GM18858 (cell line): Measurements from ENCODE around the gene ZNF280C.
"Not testable (repeated sequence)": the region's sequence is repeated elsewhere in the genome, so short reads cannot be mapped to it uniquely, and the experiment has no call there.

Source experiments
- ATAC-seq: cut with Tn5 transposase; IDR thresholded peaks from one replicate; pipeline ENCODE4 v1.9.1; 2021; ENCODE audit not compliant: unreplicated experiment

Gene ZNF280C, protein sequence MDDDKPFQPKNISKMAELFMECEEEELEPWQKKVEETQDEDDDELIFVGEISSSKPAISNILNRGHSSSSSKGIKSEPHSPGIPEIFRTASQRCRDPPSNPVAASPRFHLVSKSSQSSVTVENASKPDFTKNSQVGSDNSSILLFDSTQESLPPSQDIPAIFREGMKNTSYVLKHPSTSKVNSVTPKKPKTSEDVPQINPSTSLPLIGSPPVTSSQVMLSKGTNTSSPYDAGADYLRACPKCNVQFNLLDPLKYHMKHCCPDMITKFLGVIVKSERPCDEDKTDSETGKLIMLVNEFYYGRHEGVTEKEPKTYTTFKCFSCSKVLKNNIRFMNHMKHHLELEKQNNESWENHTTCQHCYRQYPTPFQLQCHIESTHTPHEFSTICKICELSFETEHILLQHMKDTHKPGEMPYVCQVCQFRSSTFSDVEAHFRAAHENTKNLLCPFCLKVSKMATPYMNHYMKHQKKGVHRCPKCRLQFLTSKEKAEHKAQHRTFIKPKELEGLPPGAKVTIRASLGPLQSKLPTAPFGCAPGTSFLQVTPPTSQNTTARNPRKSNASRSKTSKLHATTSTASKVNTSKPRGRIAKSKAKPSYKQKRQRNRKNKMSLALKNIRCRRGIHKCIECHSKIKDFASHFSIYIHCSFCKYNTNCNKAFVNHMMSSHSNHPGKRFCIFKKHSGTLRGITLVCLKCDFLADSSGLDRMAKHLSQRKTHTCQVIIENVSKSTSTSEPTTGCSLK

DNA sequence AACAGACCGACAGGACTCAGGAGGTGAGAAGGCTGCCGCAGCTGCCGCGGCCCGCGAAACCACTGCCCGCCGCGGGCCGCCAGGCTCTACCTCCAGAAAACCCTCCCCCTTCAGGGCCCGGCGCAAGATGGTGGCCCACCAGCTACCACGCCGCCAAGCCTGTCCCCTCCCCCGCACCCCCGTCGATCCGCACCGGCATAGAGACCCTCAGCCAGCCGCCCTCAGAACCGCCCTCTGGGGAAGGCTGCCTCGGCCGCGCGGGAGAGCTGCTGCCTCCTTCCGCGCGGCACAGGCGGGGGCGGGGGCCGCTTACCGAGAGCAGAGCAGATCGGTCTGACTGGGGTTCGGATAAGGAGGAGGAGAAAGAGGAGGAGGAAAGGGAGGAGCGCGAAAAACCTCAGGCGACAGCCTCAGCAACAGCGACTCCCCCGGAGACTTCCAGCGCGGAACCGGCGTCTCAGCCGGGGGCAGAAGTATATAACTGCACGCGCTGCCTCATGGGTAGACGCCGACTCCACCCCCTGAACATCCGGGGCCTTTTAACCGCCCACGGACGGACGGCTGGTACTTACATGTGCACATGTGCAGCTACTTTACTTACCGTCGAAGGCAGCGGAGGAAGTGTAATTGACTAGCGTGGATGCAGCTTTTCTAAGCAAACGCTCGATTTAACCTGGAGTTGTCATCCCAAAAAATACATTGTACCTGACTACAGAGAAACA, at the start of gene ZNF280C:
TSS of gene ZNF280C (minus strand) at position 451 of the 722 bp plus-strand sequence. CDS start 8,450 bp downstream, outside the sequence.
- peak; percentile 88 for ATAC-seq

DNA sequence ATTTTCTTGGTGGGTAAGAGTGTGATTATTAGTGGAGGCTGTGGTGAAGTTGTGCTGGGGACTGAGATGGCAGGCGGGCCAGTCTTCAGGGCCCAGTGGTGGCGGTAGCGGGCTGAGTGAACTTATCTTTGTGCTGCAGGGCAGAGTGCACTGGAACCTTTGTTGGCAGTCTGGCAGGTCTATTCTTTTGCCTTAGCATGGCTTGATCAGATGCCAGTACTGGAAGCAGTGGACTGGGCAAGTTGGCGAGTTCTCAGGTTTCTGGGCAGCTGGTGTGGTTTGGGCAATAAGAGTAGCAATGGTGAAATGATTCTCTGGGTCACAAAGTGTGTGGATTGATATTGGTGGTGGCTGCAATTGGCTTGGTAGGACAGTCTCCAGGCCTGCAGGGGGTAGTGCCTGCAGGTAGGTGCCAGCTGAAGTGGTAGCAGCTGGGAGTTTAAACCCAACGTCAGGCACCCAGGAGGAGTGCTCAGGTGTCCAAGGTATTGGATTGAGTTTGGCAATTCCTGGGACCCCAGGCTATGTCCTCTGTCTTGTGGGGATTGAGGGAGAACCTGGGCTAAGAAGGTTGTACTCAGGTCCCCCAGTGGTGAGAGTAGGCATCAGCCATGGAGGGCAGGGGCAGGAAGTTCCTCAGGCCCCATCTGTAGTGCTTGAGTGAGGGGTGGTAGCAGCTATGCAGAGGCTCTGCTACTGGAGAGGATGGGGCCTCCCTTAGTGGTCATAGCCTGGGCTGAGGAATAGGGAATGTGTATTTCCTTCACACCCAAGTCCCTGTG, 36.1 kb upstream of the ZNF280C start:
- no peak for ATAC-seq

DNA sequence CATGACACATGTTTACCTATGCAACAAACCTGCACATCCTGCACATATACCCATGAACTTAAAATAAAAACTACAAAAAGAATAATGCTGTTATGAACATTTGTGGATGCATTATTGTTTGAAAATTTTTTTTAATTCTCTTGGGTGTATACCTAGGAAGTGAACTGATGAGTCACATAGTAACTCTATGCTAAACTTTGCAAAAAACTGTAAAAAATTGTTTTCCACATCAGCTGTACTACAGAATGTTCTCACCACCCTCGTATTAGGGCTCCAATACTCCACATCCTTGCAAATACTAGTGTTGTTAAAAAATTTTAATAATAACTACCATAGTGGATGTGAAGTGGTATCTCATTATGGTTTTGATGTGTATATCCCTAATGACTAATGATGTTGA, 33.3 kb upstream of the ZNF280C start:
- no peak for ATAC-seq

DNA sequence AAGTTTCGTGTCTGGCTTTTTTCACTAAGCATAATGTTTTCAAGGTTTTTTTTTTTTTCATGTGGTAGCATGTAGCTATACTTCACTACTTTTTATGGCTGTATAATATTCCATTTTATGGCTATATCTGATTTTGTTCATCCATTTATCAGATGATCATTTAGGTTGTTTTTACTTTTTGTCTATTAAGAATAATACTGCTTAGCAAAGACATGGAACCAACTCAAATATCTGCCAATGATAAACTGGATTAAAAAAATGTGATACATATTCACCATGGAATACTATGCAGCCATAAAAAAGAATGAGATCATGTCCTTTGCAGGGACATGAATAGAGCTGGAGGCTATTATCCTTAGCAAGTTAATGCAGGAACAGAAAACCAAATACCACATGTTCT, 32.7 kb upstream of the ZNF280C start:
- no peak for ATAC-seq

DNA sequence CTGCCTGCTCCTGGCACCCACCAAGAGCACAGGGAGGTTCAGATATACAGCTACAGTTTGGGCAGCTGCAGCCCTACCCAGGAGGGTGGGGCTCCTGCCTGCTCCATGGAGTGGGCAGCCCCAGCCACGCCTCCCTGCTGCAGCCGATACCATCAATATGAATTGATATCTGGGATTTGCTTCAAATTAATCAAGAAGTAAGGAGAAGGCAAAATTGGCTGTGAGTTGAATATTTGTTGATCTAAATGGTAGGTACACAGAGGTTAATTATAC, 31.2 kb upstream of the ZNF280C start:
- ATAC-seq, result no peak

DNA sequence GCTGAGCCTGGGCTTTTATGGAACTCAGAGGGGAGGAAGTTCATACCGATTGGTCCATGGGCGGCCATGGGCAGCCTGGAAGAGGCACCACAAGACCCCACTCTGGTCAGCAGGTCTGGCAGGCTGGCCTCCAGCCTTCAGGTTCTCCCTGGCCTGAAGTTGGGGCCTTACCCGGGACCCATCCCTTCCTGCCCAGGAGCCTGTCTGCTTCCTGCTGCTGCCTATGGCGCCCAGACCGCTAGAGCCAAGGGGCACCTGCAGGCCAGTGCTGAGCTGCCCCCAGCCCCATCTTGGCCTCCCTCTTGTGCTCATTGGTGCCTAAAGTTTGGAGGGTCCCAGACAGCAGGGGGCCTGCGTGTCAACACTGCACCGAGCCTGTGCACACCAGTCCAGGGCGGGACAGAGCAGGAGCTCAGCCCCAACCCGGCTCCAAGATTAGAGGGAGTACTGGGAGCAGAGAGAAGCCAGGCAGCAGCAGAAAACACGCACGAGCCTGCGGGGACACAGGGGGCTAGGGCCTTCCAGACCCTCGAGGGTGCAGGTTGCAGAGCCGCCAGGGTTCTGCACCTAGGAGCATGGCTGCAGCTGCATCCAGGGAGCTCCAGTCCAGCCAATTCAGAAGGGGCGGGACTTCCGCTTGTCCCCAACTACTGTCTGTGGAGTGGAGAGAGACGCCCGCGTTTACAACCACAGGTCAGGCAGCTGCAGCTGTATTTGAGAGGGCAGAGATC, 30.7 kb upstream of the ZNF280C start:
- ATAC-seq, result no peak

DNA sequence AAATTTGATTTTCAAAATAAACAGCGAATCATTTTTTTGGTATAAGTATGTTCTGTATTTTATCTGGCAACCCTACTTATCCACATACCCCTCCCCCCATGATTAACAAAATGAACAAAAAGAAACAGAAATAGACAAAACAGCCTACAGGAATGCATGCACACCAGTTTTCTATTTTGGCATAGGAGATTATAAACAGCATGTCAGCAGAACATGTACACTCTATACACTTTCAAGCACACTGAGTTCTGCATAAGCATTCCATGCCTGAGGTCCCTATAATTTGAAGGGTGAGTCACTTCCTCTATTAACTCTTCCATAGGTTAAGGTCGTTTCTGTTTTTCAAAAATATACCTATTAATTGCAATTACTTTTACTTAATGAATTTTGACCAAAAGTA, 28.0 kb upstream of the ZNF280C start:
- no peak for ATAC-seq

DNA sequence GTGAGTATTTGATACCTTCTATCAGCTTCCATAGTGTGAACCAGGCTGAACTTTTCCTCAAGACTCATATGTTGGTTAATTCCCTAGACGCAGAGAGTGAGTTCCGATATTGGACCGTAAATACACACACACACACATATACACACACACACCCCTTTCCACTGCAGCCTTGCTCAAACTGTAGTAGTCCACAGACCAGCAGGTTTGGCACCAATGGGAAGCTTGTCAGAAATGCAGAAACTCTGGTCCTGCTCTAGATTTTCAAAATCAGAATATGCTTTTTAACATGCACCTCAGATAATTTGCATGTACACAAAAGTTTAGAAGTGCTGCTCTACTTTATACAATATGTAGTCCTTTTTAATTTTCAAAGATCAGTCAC, 27.6 kb upstream of the ZNF280C start:
- ATAC-seq, result no peak

DNA sequence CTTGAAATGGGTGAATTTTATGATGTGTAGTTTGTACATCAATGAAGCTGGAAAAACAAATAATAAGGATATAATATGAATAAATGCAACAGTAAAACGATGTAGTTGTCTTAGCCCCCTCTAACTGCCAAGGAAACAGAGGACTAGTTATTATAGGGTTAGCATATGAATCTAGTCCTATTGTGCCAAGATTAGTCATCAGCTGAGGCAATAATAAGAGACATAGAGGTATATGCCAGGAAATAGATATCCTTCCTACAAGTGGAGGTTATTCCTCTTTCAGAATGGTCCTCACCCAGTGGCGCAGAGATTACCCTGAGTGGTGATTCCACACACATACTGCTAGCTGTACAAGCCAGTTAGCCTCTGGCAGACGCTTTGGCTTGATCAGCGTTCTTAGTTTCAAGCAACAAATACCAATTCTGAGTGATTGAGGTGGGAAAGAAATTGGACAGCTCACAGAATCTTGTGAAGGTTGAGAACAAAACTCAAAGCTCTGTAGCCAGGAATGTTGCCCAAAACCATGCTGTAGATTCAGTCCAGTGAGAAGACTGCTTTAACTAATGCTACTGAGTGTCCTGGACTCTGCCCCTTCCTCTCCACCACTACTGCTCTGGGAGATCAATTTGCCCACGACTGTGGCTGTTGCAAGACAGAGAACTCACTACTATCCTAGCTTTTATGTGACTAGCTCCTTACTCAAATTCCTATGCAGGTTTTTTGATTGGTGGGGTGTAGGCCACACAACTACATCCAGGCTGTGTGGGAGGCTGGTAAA, 27.0 kb upstream of the ZNF280C start:
- ATAC-seq, result no peak

DNA sequence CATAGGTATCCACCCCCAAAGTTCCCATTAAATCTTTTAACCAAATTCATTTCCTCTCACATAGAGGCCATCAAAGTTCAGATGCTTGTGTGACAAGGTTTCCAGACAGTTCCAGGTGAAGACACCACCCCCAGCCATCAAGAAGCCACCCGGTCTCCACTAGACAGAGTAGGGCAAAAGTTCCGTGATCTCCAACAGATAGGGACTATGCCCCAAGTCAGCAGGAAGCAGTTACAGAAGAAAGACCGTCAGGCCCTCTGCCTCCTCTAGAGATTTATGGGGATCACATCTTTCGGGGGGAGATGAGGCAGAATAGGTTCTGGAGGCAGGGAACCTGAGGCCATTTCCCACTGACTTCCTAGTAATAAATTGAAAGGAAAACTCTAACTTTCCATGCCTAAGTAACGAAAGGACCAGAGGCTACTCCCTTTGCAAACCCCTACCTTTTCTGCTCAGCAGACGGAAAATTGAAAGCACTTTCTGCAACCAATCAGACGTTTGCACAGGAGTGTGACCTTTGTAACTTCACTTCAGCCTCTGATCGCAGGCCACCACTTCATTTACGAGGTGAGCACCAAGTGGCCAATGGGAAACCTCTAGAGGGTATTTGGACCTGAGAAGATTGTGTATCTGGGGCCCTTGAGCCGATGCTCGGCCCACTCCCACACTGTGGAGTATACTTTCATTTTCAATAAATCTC, 18.5 kb upstream of the ZNF280C start:
- no peak for ATAC-seq

DNA sequence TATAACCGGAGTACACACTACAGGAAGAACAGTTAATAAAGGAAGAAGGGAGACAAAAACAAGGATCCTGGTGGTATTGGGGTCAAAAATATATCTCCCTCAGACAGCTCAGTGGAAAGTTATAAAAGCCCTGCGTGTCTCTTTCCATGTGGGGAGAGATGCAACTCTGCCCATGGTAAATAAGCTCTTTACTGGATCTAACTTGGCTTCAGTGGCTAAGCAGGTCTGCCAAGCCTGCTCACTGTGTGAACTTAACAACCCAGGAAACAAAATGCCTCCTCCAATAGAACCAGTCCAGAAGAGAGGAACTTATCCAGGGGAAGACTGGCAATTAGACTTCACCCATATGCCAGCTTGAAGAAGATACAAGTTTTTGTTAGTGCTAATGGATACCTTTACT, 17.0 kb upstream of the ZNF280C start:
- no peak for ATAC-seq

DNA sequence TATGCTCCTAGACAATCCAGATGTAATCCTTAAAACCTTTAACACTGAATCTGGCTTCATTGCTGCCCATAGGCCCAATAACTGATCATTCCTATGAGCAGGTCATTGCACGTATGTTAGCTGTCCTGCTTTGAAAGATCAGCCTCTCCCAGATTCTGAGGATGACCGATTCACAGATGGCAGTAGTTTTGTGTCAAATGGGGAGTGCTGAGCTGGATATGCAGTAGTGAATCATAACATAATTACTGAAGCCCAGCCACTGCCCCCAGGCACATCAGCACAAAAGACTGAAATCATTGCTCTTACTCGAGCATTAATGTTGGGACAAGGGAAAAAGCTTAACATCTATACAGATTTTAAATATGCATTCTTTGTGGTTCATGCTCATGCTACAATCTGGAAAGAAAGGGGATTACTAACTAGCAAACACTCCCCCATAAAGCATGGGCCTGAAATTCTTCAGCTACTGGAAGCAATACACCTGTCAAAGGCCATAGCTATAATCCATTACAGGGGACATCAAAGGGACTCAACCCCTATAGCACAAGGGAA, 16.4 kb upstream of the ZNF280C start:
- ATAC-seq, result no peak

DNA sequence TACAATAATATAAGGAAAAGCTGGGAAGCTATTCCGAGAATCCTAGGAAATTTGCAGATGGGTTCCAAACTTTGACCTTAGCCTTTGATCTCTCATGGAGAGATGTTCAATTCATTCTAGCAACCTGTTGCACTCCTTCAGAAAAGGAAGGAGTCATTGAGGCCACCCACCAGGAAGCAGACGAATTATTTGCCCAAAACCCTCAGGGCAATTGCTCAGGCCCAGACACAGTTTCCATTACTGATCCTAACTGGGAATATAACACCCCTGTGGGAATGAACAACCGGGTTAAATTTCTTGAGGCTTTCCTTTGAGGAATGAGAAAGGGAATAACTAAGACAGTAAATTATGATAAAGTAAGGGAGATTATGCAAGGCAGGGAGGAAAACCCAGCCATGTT, 13.5 kb upstream of the ZNF280C start:
- no peak for ATAC-seq

DNA sequence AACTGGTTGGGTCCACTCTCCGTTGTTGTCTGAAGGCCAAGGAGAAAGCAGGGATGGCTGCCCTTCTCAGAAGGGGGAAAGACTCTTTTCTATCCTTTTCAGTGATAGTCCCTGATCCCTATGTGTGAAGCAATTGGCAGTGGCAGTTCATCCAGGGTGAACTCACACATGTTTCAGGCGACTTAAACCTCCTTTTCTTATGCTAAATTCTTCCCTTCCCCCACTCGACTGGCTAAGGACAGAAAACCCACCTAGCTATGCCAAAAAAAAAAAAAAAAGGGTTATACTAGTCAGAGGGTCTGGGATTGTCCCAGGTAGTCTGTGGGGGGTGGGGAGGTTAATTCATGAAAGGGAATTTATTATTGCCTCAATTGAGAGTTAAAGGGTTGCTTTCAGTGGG, 12.2 kb upstream of the ZNF280C start:
- no peak for ATAC-seq

DNA sequence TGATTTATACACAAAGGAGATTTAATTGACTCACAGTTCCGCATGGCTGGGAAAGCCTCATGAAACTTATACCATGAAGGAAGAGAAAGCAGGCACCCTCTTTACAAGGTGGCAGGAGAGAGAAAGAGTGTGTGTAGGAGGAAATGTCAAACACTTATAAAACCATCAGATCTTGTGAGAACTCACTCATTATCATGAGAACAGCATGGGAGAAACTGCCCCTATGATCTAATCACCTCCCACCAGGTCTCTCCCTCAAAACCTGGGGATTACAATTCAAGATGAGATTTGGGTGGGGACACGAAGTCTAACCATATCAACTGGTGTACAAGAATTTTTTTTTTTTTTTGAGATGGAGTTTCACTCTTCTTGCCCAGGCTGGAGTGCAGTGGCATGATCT, 3.6 kb upstream of the ZNF280C start:
- not testable (repeated sequence) for ATAC-seq

DNA sequence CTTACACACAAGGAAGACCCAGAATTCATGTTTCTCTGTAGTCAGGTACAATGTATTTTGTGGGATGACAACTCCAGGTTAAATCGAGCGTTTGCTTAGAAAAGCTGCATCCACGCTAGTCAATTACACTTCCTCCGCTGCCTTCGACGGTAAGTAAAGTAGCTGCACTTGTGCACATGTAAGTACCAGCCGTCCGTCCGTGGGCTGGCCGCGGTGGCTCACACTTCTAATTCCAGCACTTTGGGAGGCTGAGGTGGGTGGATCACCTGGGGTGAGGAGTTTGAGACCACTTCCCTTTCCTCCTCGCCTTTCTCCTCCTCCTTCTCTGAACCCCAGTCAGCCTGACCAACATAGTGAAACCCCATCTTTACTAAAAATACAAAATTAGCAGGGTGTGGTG, 692 bp upstream of the ZNF280C start:
- not testable (repeated sequence) for ATAC-seq

DNA sequence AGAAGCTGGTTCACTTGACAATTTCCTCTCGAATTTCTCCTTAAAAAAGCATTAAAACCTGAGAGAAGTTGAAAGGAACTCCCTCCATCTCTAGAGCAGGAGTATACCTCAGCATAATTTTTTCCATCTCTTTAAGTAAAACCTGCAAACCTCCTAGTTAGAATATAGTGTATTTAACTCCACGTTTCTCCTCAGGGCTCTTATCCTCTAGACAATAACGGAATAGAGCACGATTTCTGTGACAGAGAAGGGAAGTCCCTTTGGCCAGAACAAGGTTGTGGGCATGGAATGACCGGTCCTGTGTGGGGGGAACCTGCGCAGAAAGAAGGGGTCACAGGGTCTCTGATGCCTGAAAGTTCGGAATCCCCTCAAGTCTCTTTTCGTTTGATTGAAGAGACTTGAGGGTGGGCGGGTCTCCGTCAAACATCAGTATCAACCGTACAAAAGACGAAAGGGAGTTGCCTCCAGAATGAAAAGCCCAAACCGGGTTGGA, 697 bp downstream of the ZNF280C start:
- ATAC-seq, result peak; percentile 3

DNA sequence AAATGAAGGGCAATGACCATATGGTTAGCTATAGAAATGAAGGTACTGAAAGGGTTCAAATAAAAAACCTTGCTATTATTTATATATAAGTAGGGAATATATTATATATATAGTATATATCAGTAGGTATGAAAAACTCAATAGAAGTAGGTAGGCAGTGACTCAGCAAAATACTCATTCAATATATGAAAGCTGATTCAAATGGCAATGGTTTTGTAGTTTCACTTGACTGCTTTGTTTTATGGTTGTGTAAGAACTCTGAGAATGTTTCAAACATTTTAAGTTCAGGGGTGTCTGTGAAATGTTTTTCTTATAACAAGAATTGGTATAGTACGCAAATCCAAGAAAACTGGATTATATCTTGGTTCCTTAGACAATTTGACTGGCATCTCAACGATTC, 4.1 kb downstream of the ZNF280C start:
- ATAC-seq, result no peak

DNA sequence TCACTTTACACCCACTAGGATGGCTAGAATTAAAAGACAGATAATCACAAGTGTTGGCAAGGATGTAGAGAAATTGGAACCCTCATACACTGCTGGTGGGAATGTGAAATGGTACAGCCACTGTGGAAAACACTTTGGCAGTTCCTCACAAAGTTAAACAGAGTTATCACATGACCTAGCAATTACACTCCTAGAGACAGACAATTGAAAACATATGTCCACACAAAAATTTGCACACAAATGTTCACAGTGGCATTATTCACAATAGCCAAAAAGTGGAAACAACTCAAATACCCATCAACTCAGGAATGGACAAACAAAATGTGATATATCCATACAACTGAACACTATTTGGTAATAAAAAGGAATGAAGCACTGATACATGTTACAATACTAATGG, 5.7 kb downstream of the ZNF280C start:
- no peak for ATAC-seq
